ENCODE results near the gene ABCA2.

The ABCA2 gene

DNA sequence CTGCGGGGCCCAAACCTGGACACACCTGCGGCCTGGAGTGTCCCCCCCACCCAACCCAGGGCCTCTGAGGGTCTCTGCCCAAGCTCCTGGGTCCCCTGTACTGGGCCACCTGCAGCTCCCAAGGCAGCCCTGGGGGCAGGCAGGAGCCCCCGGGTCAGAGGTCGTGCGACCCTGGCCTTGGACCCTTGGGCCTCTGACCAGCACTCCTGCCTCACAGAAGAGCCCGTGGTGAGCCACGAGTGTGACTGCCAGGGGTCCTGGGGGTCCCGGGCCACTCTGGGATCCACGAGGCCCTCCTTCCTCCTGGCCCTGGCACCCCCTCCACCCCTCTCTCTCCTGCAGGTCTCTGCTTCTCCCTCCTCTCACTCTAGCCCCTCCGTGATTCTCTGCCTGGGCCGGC is 55.7 kb downstream of the ABCA2 start:
- H3K4me1 ChIP-seq (ENCODE audit: insufficient read depth, low read length, poor library complexity, severe bottlenecking), result peaks cover 5% of the 10 kb centered on the region
- no peak overlapping the region for H2AFZ ChIP-seq (ENCODE audit: low read length)
- no peaks in the 10 kb centered on the region for H4K20me1 ChIP-seq (ENCODE audit: insufficient read depth, low read length, poor library complexity, severe bottlenecking)
- H3K4me2 ChIP-seq (ENCODE audit: low read depth, low read length, poor library complexity, severe bottlenecking), result no peak overlapping the region
- no peak overlapping the region for H3K9ac ChIP-seq (ENCODE audit: low read depth, low read length, poor library complexity, severe bottlenecking)
- no peak overlapping the region for H3K4me3 ChIP-seq (ENCODE audit: low read length, poor library complexity, severe bottlenecking)
- no peaks in the 10 kb centered on the region for H3K9me2 ChIP-seq (replicated peaks; ENCODE audit: low read depth, low read length)
- no peaks in the 10 kb centered on the region for H3K36me3 ChIP-seq (ENCODE audit: insufficient read depth, low read length)
- no peaks in the 10 kb centered on the region for H3K9me3 ChIP-seq (ENCODE audit: insufficient read depth, low read depth, low read length)
- no peaks in the 10 kb centered on the region for H3F3A ChIP-seq (ENCODE audit: low read depth)
- no peaks in the 10 kb centered on the region for H3K27me3 ChIP-seq (ENCODE audit: insufficient read depth, low read length, poor library complexity, severe bottlenecking)
- TF ChIP-seq, protein P1, sequence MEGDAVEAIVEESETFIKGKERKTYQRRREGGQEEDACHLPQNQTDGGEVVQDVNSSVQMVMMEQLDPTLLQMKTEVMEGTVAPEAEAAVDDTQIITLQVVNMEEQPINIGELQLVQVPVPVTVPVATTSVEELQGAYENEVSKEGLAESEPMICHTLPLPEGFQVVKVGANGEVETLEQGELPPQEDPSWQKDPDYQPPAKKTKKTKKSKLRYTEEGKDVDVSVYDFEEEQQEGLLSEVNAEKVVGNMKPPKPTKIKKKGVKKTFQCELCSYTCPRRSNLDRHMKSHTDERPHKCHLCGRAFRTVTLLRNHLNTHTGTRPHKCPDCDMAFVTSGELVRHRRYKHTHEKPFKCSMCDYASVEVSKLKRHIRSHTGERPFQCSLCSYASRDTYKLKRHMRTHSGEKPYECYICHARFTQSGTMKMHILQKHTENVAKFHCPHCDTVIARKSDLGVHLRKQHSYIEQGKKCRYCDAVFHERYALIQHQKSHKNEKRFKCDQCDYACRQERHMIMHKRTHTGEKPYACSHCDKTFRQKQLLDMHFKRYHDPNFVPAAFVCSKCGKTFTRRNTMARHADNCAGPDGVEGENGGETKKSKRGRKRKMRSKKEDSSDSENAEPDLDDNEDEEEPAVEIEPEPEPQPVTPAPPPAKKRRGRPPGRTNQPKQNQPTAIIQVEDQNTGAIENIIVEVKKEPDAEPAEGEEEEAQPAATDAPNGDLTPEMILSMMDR (conservative IDR thresholded peaks at IDR 0.05; ENCODE audit: low read length), result no peak
- no peak for TF ChIP-seq EZH2phosphoT487 (IDR thresholded peaks at IDR 0.05; ENCODE audit: borderline replicate concordance)
- no peaks in the 10 kb centered on the region for H3K79me2 ChIP-seq (ENCODE audit: insufficient read depth, low read length)

DNA sequence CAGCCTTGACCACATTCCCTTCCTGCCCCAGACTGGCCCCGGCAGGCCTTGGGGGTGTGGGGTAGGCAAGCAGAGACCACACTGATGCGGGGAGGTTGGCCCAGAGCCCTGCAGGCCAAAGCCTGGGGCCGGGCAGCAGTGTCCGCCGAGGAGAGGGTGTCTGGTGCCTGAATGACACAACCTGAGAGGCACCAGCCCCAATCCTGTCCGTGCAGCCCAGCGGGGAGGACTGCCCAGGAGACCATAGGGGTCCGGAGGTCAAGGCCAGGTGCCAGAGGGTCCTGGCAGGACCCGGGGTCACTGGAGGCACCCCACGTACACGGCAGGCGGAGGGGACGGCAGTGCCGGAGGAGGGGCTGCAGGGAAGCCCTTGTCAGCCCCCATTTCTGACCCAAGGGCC is 56.3 kb downstream of the ABCA2 start:
- TF ChIP-seq, protein P1 (conservative IDR thresholded peaks at IDR 0.05; ENCODE audit: low read length), result no peak
- TF ChIP-seq EZH2phosphoT487 (IDR thresholded peaks at IDR 0.05; ENCODE audit: borderline replicate concordance), result no peak
- no peak overlapping the region for H2AFZ ChIP-seq (ENCODE audit: low read length)
- no peak overlapping the region for H3K9ac ChIP-seq (ENCODE audit: low read depth, low read length, poor library complexity, severe bottlenecking)
- H3K27me3 ChIP-seq (ENCODE audit: insufficient read depth, low read length, poor library complexity, severe bottlenecking), result no peaks in the 10 kb centered on the region
- H3K79me2 ChIP-seq (ENCODE audit: insufficient read depth, low read length), result no peaks in the 10 kb centered on the region
- no peak overlapping the region for H3K4me2 ChIP-seq (ENCODE audit: low read depth, low read length, poor library complexity, severe bottlenecking)
- H3F3A ChIP-seq (ENCODE audit: low read depth), result no peaks in the 10 kb centered on the region
- H3K36me3 ChIP-seq (ENCODE audit: insufficient read depth, low read length), result no peaks in the 10 kb centered on the region
- no peaks in the 10 kb centered on the region for H3K9me3 ChIP-seq (ENCODE audit: insufficient read depth, low read depth, low read length)
- H3K4me3 ChIP-seq (ENCODE audit: low read length, poor library complexity, severe bottlenecking), result no peak overlapping the region
- no peaks in the 10 kb centered on the region for H3K9me2 ChIP-seq (replicated peaks; ENCODE audit: low read depth, low read length)
- no peaks in the 10 kb centered on the region for H4K20me1 ChIP-seq (ENCODE audit: insufficient read depth, low read length, poor library complexity, severe bottlenecking)
- peaks cover 5% of the 10 kb centered on the region for H3K4me1 ChIP-seq (ENCODE audit: insufficient read depth, low read length, poor library complexity, severe bottlenecking)

DNA sequence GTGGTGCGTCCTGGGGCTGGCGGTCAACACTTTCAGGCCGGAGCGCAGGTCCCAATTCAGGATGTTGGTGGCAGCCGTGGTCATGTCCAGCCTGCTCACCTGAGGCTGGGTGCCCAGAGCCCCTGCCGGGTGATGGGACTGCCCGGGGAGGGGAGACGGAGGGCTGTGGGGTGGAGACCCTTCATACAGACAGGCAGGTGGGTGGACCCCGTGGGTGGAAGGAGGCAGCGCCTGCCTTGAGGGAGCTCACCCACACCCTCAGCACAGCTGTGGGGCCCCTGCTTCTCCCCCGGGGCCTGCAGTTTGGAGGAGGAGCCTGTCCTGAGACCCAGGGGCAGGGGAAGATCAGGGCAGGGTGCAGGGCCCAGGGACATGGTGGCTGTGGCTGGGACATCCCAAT is 57.7 kb downstream of the ABCA2 start:
- Histone ChIP-seq H3K9ac (ENCODE audit: low read depth, low read length, poor library complexity, severe bottlenecking) (no peak overlapping the region), H3K27me3 (ENCODE audit: insufficient read depth, low read length, poor library complexity, severe bottlenecking) (no peaks in the 10 kb centered on the region)

More for the DNA sequence above, 57.7 kb downstream of the ABCA2 start:
- no peak overlapping the region for H2AFZ ChIP-seq (ENCODE audit: low read length)
- no peaks in the 10 kb centered on the region for H3F3A ChIP-seq (ENCODE audit: low read depth)
- H3K4me2 ChIP-seq (ENCODE audit: low read depth, low read length, poor library complexity, severe bottlenecking), result no peak overlapping the region
- H3K4me1 ChIP-seq (ENCODE audit: insufficient read depth, low read length, poor library complexity, severe bottlenecking), result peaks cover 13% of the 10 kb centered on the region
- no peaks in the 10 kb centered on the region for H3K36me3 ChIP-seq (ENCODE audit: insufficient read depth, low read length)
- TF ChIP-seq EZH2phosphoT487 (IDR thresholded peaks at IDR 0.05; ENCODE audit: borderline replicate concordance), result no peak
- TF ChIP-seq, protein P1 (conservative IDR thresholded peaks at IDR 0.05; ENCODE audit: low read length), result no peak
- H3K9me3 ChIP-seq (ENCODE audit: insufficient read depth, low read depth, low read length), result no peaks in the 10 kb centered on the region
- no peaks in the 10 kb centered on the region for H3K9me2 ChIP-seq (replicated peaks; ENCODE audit: low read depth, low read length)
- no peaks in the 10 kb centered on the region for H4K20me1 ChIP-seq (ENCODE audit: insufficient read depth, low read length, poor library complexity, severe bottlenecking)
- no peak overlapping the region for H3K4me3 ChIP-seq (ENCODE audit: low read length, poor library complexity, severe bottlenecking)
- H3K79me2 ChIP-seq (ENCODE audit: insufficient read depth, low read length), result no peaks in the 10 kb centered on the region
